GM19467 (cell line): ENCODE data around the gene SCRN1.

Experiments used
- ATAC-seq: cut with Tn5 transposase; IDR thresholded peaks from one replicate; pipeline ENCODE4 v1.9.1; 2021; ENCODE audit warnings: mild to moderate bottlenecking, moderate library complexity; ENCODE audit not compliant: unreplicated experiment

SCRN1 gene

DNA sequence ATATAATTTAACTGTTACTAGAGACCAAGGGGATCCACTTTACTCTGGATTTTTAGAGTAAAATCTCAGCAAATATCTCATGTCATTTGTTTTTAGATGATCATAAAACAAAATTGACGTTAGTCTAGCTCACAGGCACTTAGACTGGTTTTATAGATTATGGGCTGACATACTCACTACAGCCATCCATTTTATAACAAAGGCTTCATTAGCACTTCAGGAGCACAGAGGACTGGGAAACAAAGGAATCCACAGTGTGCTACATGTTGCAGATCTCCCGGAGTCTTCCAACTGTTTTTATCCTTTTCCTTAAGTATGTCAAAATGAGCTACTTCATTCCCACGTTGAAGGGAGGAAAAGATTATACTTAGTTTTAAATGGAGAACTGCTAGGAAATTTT is 15.9 kb upstream of the SCRN1 start:
- ATAC-seq, result no peak

DNA sequence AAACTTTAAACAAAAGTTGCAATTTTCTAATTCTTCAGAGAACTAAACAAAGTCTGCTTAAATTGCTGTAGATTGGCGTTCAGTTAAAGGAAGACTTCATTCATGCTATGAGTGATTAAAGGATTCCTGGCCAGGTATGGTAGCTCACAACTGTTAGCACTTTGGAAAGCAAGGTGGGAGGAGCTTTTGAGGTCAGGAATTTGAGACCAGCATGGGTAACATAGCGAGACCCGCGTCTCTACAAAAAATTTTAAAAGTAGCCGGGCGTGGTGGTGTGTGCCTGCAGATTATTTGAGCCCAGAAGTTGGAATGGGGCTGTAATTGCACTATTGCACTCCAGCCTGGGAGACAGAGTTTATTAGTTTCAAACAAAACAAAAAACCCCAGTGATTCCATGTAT is 13.5 kb upstream of the SCRN1 start:
- ATAC-seq, result no peak

DNA sequence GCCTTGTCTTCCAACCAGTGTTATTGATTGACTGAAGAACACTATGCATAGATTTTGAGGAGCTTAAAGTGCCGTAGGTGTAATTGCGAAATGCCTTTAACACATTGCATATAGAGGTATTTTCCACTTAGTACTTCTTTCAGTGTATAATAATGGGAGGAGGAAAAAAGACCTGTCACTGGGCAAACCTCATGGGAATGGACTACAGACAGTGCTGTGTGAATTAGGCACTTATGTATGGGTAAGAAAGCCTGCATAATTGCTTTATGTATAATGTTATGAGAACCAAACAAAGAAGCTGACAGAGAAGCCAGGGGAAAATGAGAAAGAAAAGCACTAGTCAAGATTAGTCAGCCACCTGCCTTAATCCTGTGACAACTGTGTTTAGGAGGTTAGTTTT is 12.4 kb upstream of the SCRN1 start:
- ATAC-seq, result no peak

DNA sequence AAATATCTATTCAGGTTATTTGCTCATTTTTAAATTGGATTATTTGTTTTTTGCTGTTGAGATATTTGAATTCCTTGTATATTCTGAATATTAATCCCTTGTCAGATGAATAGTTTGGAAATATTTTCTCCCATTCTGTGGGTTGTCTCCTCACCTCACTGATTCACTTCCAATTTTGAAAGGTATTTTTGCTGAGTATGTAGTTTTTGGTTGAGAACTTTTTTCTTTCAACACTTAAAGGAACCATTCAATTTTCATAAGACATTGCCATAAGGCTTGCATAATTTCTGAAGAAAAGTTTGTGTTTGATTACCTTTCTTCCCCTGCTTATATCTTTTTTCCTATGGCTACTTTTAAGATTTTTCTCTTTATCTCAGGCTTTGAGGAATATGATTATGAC is 8.9 kb upstream of the SCRN1 start:
- no peak for ATAC-seq

DNA sequence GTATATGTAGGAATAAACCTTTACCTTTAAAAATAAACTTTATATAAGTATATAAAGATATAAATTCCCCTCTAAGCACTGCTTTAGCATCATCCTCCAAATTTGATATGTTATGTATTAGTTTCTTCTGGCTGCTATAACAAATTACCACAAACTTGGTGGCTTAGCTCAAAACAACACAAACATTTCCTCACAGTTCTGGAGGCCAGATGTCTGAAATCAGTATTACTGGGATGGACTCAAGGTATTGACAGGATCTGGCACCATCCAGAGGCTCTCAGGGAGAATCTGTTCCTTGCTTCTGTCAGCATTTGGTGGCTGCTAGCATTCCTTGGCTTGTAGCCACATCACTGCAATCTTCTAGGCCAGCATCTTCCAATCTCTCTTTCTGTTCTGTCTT is 6.7 kb upstream of the SCRN1 start:
- no peak for ATAC-seq

DNA sequence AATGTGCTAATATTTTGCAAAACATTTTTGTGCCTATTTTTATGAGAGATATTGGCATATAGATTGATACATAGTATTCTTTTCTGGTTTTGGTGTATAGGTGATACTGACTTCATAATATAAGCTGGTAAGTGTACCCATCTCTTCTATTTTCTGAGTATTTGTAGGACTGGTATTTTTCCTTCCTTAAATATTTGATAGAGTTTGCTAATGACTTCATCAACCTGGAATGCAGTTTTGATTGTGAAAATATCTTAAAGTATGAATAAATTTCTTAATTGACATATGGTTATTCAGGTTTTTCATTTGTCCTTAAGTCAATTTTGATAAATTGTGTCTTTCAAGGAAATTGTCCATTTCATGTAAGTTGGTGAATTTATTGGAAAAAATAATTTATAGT is 6.1 kb upstream of the SCRN1 start:
- ATAC-seq, result no peak

DNA sequence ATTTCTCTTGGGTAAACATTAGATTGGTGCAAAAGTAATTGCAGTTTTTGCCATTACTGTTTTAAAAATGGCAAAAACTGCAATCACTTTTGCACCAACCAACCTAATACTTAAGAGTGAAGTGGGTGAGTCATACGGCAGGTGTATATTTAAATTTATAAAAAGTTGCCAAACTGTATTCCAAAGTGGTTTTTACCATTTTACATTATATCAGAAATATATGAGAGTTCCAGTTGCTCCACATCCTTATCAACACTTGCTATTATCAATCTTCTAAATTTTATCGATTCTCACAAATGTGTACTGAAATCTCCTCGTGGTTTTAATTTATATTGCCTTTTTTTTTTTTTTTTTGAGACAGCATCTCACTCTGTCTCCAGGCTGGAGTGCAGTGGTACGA is 3.5 kb upstream of the SCRN1 start:
- no peak for ATAC-seq

DNA sequence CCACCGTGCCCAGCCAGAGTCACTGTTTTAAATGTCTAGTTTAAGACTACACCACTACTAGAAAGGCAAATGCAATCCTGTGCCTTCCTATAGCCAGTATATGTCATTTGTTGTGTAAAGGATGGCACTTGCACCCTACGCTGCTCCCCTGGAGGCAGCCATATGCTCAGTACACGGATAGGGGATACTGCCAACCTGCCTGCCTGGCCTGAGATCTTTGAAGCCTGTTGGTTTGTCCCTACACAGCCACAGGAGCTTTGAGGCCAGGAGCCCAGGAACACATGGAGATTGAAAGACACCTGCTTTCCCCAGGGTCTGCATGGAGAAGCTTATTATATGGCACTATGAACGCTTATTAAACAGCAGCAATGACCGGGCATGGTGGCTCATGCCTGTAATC is 2.3 kb upstream of the SCRN1 start:
- ATAC-seq, result no peak

DNA sequence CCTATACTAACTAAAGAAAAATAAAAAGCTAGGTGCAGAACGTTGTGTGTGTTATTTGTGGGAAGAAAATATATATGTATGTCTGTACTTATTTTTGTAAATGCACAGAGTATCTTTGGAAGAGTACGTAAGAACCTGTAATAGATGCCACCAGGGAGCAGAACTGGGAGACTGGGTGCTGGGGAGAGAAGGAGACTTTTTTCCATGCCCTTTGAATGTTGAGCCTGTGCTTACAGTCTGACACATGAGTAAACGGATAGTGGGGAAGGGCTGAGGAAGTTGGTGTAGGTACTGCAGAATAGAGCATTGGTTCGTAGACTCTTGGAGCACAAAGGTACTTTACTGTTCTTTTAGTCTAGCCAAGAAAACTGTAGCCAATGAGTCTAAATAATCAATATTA is 1.3 kb upstream of the SCRN1 start:
- no peak for ATAC-seq

DNA sequence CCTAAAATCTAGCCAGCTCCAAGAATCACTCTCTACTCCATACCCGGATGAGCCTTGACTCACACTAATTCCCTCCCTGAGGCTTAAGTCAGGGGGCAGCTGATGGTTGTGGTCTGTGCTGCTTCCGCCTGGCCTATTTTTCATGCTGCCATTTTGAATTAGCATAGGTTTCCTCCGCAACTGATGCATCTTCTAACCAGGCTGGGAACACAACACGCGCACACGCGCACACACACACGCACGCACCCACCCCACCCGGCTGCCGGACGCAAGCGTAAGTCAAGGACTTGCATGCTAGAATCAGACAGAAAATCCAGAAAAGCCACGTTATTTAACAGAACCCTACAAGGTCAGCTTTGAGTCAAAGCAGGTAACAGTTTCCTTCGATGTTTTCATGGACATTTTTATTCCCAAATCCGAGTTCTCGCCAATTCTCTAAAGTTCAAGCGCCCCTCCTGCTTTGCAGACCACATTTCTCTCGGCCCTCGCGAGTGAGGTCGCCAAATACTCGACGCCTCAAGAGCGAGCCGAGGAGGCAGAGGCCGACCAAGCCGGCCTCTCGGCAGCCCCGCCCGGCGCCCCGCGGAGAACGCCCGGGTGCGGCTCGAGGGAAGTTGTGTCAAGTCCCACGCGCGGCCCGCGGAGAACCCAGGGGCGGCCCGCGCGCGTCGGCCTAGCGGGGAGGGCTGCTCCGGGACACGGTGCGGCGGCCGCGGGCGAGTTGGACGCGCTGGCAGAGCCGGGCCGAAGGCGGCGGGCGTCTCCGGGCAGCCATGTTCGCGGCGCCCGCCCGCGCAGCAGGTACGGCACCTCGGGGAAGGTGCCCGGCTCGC is 961 bp downstream of the SCRN1 start:
- ATAC-seq, result peak; percentile 35

DNA sequence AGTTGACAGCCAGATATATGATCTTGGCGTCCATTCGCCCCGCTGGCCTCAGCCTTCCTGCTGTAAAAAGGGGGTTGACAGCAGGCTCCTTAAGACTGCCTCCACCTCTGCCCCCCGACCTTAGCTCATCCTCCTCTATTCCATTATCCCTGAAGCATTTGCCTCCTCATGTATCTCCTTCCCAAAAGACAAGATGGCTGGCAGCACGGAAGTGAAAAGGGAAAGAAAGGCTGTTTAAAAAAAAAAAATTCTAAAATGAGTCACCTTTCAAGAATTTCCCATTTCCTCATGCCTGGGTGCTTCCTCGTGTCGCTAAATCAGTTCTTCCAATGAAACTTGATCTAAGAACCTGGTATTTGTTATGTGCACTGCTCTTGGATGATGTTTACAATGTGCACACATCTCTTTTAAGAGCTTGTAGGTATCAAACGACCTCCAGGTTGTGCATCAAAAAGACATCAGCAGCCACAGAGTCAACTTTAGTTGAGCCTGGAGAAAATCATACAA is 1.7 kb downstream of the SCRN1 start:
- ATAC-seq, result no peak

DNA sequence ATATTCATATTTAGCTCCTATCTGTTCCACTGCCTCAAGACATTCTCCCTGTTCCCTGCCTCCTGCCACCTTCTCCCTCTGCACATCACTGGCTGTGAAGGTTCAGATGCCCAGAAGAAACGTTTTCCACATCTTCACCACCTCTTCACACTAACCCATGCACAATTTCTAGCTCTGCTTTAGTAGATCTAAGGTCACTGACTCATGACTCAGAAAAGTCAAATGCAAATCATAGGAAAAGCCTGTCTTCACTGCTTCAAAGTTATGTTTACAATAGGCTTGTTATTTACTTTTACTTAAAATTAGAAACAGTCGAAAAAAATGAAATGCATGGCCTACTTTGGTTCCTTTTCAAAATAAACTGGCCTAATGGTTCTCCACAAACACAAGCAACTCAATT is 2.5 kb downstream of the SCRN1 start:
- no peak for ATAC-seq

DNA sequence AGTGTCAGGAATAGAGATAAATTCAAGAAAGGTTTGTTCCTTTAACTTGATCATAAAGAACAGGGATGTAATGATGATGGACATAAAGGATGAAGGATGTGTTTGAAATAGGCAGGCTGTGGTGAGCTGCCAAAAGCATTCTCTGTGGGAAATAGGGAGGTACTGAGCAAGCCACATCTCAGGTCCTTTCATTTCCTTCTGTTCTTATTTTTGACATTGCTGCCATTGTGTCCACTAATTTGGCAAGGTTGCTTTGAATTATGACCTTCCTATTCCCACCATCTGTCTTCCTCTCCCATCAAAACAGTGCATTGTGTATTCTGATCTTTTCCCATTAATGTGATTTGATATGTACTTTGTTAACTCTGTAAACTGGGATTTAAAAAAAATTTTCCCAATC is 9.4 kb downstream of the SCRN1 start:
- no peak for ATAC-seq

DNA sequence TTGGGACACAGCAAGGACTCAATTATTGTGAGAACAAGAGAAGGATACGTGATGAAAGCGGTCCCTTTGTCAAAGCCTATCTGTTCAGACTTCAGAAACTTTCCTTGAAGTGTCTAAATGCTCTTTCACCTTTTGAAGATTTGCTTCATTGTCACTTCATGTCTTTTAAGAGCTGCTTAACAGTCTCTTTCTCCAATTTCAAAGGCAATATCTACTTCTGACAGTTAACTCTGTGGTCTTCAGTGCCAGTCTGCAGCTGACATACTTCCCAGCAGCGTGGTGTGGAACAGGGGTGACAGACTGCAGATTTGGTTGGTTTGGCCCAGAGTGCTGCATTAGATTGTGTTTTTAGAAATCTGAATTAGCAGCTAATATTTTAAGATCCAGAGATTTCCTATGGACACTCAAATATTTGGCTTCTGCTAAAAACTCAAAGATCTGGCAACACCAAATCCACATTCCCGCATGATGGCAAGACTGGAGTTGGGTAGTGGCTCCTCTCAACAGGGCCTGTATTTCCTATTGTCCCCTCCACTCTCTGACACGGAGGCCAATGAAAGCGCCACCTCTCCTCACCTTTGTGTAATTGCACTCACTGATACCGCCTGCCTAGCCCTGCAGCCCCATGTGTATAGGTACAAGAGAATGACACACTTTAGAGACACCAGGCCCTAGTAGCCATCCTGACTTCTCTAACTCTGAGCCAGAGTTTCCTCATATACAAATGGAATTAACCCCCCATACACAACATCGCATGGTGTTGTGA is 11.5 kb downstream of the SCRN1 start:
- no peak for ATAC-seq

DNA sequence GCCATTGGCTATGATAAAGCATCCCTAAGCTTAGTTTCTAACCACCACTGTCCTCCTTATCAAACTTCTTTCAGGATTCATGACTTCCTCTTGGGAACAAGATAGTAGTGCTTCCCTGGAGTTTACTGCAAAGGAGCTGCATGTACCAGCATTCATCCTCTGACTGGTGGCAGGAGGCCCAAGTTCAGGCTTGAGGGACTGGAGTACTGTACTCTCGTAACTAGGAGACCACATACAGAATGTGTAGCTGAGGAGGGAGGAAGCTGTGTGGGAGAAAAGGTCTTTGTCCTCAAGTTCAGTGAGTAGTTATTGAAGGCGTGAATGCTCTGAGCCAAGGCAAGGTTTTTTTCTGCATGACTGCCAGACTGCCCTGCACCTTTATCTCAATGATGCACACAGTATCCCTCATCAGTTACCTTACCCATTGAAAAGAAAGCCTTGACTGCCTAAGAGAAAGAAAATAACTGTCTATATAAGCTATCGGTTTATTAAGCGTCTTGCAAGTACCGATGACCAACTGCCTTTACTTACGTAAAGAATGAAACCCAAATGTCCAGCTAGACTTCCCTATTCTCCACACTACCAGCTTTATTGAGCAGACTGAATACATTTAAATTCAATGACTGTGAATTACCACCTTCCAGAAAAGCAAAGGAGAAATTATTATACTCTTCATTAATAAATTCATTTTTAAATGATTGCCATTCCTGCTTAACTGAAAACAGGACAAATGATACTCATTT is 12.8 kb downstream of the SCRN1 start:
- ATAC-seq, result no peak

DNA sequence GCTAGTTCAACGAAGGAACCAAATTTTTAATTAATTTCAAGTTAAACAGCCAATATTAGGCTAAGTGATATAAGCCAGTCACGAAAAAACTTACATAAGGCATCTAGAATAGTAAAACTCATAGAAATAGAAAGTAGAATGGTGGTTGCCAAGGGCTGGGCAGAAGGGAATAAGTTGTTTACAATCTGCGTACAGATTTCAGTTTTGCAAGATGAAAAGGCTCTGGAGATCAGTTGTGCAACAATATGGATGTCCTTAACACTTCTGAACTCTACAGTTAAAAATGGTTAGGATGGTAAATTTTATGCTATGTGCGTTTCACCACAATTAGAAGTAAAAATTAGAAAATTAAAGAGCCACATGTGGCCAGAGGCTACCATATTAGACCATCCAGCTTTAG is 13.3 kb downstream of the SCRN1 start:
- ATAC-seq, result no peak

DNA sequence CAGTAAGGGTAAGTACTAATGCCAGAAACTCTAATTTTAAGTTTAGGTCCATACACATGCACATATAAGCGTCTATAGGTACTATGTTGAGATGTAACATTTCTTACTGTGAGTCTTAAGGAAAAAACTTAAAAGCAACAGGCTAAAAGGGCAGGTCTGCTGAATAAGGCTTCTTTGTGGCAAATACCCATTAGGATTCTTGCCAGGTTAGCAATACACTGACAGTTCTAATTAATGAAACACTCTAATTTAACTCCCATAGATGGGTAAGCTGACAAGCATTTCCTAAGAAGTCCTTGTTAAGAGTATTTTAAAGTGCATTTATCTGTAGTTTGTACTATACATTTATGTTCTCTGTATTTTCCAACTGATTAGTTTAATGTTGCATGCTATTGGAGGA is 14.0 kb downstream of the SCRN1 start:
- ATAC-seq, result no peak

DNA sequence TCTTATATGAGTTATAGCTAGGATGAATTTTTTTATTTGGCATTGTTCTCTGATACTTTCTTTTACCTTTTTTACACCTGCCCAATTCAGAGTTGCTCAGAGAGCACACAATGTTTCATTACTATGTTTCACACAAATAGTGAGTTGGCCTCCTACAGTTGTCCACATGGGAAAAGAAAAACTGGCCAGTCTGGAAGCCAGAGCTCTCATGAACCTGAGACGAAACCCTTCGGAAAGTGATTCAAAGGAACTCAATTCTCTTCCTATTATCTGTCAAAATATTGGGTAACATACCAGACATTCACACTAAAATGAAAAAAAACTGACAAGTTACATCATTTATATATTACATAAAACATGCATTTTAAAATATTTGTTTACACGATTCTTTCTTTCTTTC is 15.3 kb downstream of the SCRN1 start:
- ATAC-seq, result no peak

DNA sequence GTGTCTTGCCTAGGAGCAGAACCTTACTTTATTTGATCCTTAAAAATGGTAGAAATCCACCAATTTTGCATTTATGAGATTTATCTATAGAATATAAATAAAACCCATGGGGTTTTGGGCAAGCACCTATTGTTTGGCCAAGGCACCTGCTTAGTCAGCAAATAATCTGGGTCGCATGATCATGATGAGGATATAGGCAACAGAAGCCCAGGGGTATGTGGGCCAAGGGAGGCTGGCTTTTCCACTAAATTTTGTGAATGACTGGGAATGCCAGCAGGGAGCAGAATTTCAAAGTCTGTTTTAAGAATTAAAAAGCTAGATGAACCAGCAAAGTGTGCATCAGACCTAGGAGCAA is 17.3 kb downstream of the SCRN1 start:
- ATAC-seq, result no peak

DNA sequence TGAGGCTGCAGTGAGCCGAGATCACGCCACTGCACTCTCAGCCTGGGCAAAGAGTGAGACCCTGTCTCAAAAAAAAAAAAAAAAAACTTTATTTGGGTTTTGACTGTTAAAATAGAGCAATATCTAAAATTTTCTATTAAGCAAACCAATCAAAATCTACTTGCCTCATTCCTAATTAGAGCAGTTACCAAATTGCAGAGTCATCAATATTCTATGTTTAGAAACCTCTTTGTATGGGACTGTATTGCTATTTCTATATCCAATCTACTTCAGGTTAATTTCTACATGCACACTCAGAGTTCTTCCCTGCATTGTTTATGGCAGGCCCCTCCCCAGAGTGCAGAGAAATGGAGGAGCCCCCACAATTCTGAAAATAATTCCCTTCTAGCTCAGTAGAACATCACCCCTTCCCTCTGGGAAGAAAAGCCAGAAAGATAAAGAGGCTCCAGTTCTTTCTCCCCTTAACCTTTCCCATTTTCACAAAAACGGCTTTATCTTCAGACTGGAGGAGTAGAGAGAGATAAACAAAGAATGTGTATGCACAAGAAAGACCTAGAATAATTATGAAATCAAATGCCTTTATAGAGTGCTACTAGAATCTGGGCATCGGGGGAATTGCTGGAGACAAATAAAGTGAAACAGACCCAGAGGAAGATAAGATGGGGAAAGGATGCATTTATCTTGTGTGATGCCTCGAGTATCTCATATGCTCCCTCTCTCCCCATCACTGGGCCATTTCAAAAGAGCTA is 17.9 kb downstream of the SCRN1 start:
- ATAC-seq, result no peak

DNA sequence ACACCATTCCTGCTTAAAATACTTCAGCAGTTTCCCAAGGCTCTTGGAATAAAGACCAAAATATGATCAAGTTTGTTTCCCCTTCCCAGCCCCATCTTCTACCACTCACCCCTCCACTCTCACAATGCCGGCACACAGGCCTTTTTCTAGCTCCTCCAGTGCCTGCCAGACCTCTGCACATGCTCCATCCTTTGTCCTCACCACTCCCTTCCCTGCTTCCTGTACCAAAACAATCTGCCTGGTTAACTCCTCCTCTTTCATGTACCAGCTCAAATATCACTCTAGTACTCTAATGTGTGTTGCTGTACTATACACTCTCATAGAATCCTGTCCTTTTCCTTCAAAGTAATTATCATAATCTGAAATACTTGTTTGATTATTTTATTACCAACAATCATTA is 19.4 kb downstream of the SCRN1 start:
- no peak for ATAC-seq
